ENCODE measurements around the gene FMNL2. TPM values are rescaled to one million over a fixed set of nuclear protein-coding genes. Genes with fewer than 3 reads are reported as not detected.

Gene FMNL2
- total RNA-seq, 1 experiment from 2014 or later = 29.0 TPM

- TF ChIP-seq EZH2 (IDR thresholded peaks at IDR 0.05; ENCODE audit: low read depth) = no peak
- no peak for TF ChIP-seq CTCF (conservative IDR thresholded peaks at IDR 0.05)
- Histone ChIP-seq H3K9me3 (ENCODE audit: insufficient read depth, low read depth) (no peaks in the 10 kb centered on the region), H3K4me3 (no peak overlapping the region), H3K27me3 (ENCODE audit: insufficient read depth, low read depth) (no peaks in the 10 kb centered on the region), H3K9me2 (ENCODE audit: insufficient read depth) (0 out of 2 replicates have a peak, but pooled peaks cover 3% of the 10 kb centered on the region), H3K4me2 (no peak overlapping the region), H4K20me1 (ENCODE audit: insufficient read depth) (peaks cover 75% of the 10 kb centered on the region), H3K27ac (no peak overlapping the region), H2AFZ (no peak overlapping the region), H3K4me1 (replicated peaks; ENCODE audit: insufficient read depth) (no peaks in the 10 kb centered on the region), H3F3A (ENCODE audit: insufficient read depth, low read depth) (peaks cover 13% of the 10 kb centered on the region; the same call in 1 of the 2 replicates), H3K36me3 (ENCODE audit: low read depth) (peaks cover 20% of the 10 kb centered on the region), H3K79me2 (ENCODE audit: low read depth) (peaks cover 75% of the 10 kb centered on the region)
- no TSS peak for BruUV-seq (replicated peaks)
- intact Hi-C loops (cut with micrococcal nuclease; ENCODE audit: unreplicated experiment) = no loop called here
- DNase-seq = no peak
- POLR2A ChIA-PET (ENCODE audit: unreplicated experiment) = interaction anchor here (0.7 kb wide), 2 partner anchors 34 to 292 kb away, joined by 3 to 5 read pairs; no protein-coding TSS in a partner anchor
- CTCF ChIA-PET = no interaction called here
Observed at GRCh38 chr2:152696476-152696875, 361.5 kb downstream of the FMNL2 start.

Other genes with a start within 250 kb of the FMNL2 start
- 0.73 and 0.98 TPM in 2 replicates for gene CACNB4, start 236.1 kb upstream of the FMNL2 start, total RNA-seq (2021)
- gene STAM2, start 159.4 kb upstream of the FMNL2 start, total RNA-seq (2021) = 14.6 and 16.0 TPM in 2 replicates

Data from PC-9 (cell line).